ENCODE measurements around the gene CDH24. TPM values are rescaled to one million over a fixed set of nuclear protein-coding genes. Genes with fewer than 3 reads are reported as not detected.

CDH24 gene
- total RNA-seq, 1 experiment from 2014 or later = 14.8 TPM

DNA sequence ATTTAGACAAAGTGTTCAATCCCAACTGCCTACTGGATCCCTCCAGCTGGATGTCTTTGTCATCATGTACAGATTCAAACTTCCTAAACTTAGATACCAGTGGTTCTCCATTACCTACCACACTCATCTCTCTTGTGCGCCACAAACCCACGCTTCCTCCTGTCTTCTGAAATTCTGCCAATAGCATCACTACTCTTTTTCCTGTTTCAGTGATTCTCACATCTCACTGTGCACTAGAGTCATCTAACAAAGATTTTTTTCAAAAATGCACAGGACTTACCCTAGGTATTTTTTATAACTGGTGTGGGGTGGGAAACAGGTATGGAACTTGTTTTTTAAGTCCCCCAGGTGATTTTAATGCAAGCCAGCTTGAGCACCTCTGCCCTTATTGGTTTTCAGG lies 28.5 kb downstream of the CDH24 start:
- TF ChIP-seq EZH2 (IDR thresholded peaks at IDR 0.05; ENCODE audit: low read length, unreplicated experiment) = no peak
- TF ChIP-seq EZH2phosphoT487 (IDR thresholded peaks at IDR 0.05; ENCODE audit: borderline replicate concordance, low read length) = no peak
- POLR2A ChIA-PET (ENCODE audit: unreplicated experiment) = no interaction called here
- Histone ChIP-seq H2AFZ (ENCODE audit: low read length) (no peak overlapping the region), H4K20me1 (ENCODE audit: low read length) (0 out of 2 replicates have a peak, but pooled peaks cover 6% of the 10 kb centered on the region), H3K27me3 (ENCODE audit: low read length) (no peaks in the 10 kb centered on the region), H3K79me2 (ENCODE audit: low read length) (peaks cover 50% of the 10 kb centered on the region), H3K4me3 (ENCODE audit: low read length) (no peak overlapping the region), H3K27ac (ENCODE audit: low read length) (no peak overlapping the region), H3K36me3 (ENCODE audit: low read depth, low read length) (peaks cover 50% of the 10 kb centered on the region), H3K9ac (ENCODE audit: low read length) (no peak overlapping the region), H3K9me3 (ENCODE audit: low read length) (no peaks in the 10 kb centered on the region), H3K9me2 (replicated peaks; ENCODE audit: low read length) (no peaks in the 10 kb centered on the region), H3F3A (ENCODE audit: low read length, unreplicated experiment) (peaks cover 4% of the 10 kb centered on the region), H3K4me2 (ENCODE audit: low read length) (no peak overlapping the region), H3K4me1 (ENCODE audit: insufficient read depth, low read length) (peaks cover 18% of the 10 kb centered on the region)
- CTCF ChIA-PET = no interaction called here
- intact Hi-C loops (cut with micrococcal nuclease) = no loop called here
- ATAC-seq (no peak), DNase-seq (no peak)
- no TSS peak for BruUV-seq (replicated peaks)

DNA sequence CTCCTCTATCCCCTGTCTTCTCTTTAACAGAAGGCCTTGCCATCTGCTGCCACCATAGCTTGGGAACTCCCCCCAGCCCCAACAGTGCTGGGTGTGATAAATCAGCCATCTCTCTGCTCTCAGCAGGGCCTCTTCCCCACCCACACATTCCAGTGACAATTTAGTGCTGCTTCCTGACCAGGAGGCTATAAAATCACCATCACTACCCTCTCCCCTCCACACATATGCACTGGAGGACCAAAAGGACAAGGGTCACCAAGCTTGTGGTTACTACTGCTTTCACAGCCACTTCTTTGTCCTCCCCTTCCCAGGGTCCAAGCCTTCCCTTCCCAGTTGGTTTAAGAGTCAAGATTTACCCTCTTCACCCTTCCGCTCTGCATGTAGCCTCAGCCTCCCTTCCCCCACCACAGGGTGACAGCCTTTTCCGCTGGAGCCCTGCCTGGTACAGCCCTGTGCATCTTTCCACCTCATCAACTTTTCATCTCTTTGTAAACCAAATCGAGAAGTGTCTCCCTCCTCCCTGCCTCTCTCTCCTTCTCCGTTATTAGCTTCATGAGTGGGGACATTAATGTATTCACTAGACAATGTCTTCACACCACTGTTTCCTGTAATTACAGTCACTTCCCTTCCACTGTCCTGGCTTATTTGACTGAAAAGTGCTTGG lies 32.0 kb downstream of the CDH24 start:
- Histone ChIP-seq H3K79me2 (ENCODE audit: low read length) (peaks cover 18% of the 10 kb centered on the region; the same call in 1 of the 2 replicates), H3K4me2 (ENCODE audit: low read length) (no peak overlapping the region), H3K4me1 (ENCODE audit: insufficient read depth, low read length) (no peaks in the 10 kb centered on the region), H3F3A (ENCODE audit: low read length, unreplicated experiment) (no peaks in the 10 kb centered on the region), H3K27me3 (ENCODE audit: low read length) (no peaks in the 10 kb centered on the region), H3K27ac (ENCODE audit: low read length) (no peak overlapping the region), H3K4me3 (ENCODE audit: low read length) (no peak overlapping the region), H3K36me3 (ENCODE audit: low read depth, low read length) (peaks cover 29% of the 10 kb centered on the region), H3K9me3 (ENCODE audit: low read length) (no peaks in the 10 kb centered on the region), H2AFZ (ENCODE audit: low read length) (no peak overlapping the region), H3K9ac (ENCODE audit: low read length) (no peak overlapping the region), H4K20me1 (ENCODE audit: low read length) (0 out of 2 replicates have a peak, but pooled peaks cover 6% of the 10 kb centered on the region), H3K9me2 (replicated peaks; ENCODE audit: low read length) (no peaks in the 10 kb centered on the region)
- ATAC-seq (peak; percentile 21; the same call in 1 of the 2 replicates), DNase-seq (no peak)
- BruUV-seq (replicated peaks) = no TSS peak
- intact Hi-C loops (cut with micrococcal nuclease) = loop anchor here (2.0 kb wide), 1 partner anchor 30 kb away; no protein-coding TSS in a partner anchor
- ChIA-PET POLR2A (ENCODE audit: unreplicated experiment) (no interaction called here), CTCF (no interaction called here)
- TF ChIP-seq EZH2phosphoT487 (IDR thresholded peaks at IDR 0.05; ENCODE audit: borderline replicate concordance, low read length) = no peak
- TF ChIP-seq EZH2 (IDR thresholded peaks at IDR 0.05; ENCODE audit: low read length, unreplicated experiment) = no peak
- TF ChIP-seq, protein P1, sequence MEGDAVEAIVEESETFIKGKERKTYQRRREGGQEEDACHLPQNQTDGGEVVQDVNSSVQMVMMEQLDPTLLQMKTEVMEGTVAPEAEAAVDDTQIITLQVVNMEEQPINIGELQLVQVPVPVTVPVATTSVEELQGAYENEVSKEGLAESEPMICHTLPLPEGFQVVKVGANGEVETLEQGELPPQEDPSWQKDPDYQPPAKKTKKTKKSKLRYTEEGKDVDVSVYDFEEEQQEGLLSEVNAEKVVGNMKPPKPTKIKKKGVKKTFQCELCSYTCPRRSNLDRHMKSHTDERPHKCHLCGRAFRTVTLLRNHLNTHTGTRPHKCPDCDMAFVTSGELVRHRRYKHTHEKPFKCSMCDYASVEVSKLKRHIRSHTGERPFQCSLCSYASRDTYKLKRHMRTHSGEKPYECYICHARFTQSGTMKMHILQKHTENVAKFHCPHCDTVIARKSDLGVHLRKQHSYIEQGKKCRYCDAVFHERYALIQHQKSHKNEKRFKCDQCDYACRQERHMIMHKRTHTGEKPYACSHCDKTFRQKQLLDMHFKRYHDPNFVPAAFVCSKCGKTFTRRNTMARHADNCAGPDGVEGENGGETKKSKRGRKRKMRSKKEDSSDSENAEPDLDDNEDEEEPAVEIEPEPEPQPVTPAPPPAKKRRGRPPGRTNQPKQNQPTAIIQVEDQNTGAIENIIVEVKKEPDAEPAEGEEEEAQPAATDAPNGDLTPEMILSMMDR (conservative IDR thresholded peaks at IDR 0.05; ENCODE audit: low read depth, low read length) = no peak

DNA sequence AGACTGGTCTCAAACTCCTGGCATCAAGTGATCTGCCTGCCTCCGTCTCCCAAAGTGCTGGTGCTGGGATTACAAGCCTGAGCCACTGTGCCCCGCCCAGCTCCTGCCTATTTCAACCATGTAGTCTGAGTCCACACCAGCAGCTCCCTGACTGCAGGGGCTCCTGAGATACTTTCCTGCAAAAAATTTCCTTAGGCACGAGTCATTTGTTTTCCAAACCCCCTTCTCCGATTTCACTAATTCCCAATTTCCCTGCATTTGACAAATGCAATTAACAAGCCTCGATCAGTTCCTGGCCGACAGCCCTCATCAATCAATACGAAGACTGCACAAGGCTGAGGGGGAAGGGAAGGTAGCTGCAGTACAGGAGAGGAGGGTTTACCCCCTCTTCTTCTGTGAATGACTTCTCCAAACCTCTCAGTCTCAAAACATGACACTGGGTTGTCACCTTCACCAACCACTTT lies 32.7 kb downstream of the CDH24 start:
- Histone ChIP-seq H3K9ac (ENCODE audit: low read length) (no peak overlapping the region), H2AFZ (ENCODE audit: low read length) (no peak overlapping the region), H3K4me1 (ENCODE audit: insufficient read depth, low read length) (no peaks in the 10 kb centered on the region), H3K9me2 (replicated peaks; ENCODE audit: low read length) (no peaks in the 10 kb centered on the region), H3K9me3 (ENCODE audit: low read length) (no peaks in the 10 kb centered on the region), H4K20me1 (ENCODE audit: low read length) (0 out of 2 replicates have a peak, but pooled peaks cover 6% of the 10 kb centered on the region), H3K79me2 (ENCODE audit: low read length) (peaks cover 17% of the 10 kb centered on the region; the same call in 1 of the 2 replicates), H3K27ac (ENCODE audit: low read length) (no peak overlapping the region), H3K36me3 (ENCODE audit: low read depth, low read length) (peaks cover 29% of the 10 kb centered on the region), H3K4me3 (ENCODE audit: low read length) (no peak overlapping the region), H3K27me3 (ENCODE audit: low read length) (no peaks in the 10 kb centered on the region), H3F3A (ENCODE audit: low read length, unreplicated experiment) (no peaks in the 10 kb centered on the region), H3K4me2 (ENCODE audit: low read length) (no peak overlapping the region)
- CTCF ChIA-PET = no interaction called here
- DNase-seq (no peak), ATAC-seq (peak; percentile 24; the same call in 1 of the 2 replicates)
- intact Hi-C loops (cut with micrococcal nuclease) = loop anchor here (2.0 kb wide), 1 partner anchor 30 kb away; no protein-coding TSS in a partner anchor
- POLR2A ChIA-PET (ENCODE audit: unreplicated experiment) = no interaction called here
- BruUV-seq (replicated peaks) = no TSS peak
- no peak for TF ChIP-seq EZH2phosphoT487 (IDR thresholded peaks at IDR 0.05; ENCODE audit: borderline replicate concordance, low read length)
- TF ChIP-seq, protein P1 (conservative IDR thresholded peaks at IDR 0.05; ENCODE audit: low read depth, low read length) = no peak
- no peak for TF ChIP-seq EZH2 (IDR thresholded peaks at IDR 0.05; ENCODE audit: low read length, unreplicated experiment)

All from PC-3 (cell line).